Stimulated activated naive CD4-positive, alpha-beta T cell treated with Interleukin-2 at 50 U/mL for 16 hours (primary cell): ENCODE data around the gene A4GALT.
A peak's percentile ranks its signal among the peaks of the same experiment; 100 is the strongest.

Source experiments
- DNase-seq: peaks from one replicate; lab custom pipeline; 2025; lab: John Stamatoyannopoulos, UW

The A4GALT gene

GRCh38 chr22:42648368-42649245 lies 72.1 kb downstream of the A4GALT start:
- peak; percentile 31 for DNase-seq

GRCh38 chr22:42648017-42648367 lies 72.7 kb downstream of the A4GALT start:
- DNase-seq: no peak

GRCh38 chr22:42646569-42647525 lies 73.8 kb downstream of the A4GALT start:
- DNase-seq: no peak

DNA sequence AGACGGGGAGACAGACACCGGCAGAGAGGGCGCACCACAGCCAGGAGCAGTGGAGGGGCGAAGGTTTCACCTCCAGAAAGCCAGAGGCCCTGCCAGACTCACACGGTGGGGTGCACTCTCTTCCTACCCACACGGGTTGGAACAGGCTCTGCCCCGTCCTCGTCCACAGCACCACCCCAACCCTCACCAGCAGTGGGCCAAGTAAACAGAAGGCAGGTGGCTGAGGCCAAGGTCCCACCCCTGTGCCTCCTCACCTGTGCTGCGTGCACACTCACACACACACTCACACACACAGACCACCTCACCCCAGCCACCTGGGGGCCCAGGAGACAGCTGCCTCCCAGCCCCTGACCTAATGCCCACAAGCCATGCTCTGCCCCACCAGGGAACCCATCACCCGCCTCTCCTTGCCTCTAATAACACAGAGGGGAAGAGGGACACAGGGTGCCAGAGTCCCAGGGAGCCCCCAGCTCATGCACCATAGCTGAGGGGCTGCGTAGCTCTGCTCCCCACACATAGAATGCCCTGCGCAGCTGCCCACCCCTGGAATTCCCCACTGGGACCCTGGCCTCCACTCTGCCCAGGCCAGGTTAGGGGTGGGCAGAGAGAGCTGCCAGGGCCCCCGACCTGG lies 74.6 kb downstream of the A4GALT start:
- no peak for DNase-seq

DNA sequence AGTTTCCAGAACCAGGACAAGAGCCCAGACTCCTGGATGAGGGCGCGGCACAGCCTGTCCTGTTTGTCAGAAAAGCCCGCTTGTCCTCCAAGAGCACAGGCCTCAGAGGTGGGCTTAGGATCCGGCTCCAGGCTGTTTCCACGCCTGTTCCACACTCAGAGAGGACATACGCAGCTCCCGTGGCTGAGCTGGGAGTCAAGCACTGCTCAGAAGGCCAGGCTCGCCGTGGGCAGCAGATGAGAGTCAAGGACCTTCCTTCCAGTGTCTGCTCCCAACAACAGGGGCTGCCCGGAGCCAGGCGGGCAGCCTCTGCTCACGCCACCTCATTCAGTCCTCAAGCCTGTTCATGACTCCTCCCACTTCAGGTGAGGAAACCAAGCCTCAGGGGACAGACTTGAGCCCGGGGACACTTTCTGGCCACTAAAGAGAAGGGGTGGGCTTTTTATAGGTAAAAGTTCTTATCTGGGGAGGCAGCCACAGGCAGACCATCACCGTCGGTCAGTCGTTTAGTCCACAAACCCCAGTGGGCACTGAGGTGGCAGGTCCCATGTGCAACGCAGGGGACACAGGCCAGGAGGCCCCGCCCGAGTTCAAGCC lies 75.2 kb downstream of the A4GALT start:
- DNase-seq: no peak

DNA sequence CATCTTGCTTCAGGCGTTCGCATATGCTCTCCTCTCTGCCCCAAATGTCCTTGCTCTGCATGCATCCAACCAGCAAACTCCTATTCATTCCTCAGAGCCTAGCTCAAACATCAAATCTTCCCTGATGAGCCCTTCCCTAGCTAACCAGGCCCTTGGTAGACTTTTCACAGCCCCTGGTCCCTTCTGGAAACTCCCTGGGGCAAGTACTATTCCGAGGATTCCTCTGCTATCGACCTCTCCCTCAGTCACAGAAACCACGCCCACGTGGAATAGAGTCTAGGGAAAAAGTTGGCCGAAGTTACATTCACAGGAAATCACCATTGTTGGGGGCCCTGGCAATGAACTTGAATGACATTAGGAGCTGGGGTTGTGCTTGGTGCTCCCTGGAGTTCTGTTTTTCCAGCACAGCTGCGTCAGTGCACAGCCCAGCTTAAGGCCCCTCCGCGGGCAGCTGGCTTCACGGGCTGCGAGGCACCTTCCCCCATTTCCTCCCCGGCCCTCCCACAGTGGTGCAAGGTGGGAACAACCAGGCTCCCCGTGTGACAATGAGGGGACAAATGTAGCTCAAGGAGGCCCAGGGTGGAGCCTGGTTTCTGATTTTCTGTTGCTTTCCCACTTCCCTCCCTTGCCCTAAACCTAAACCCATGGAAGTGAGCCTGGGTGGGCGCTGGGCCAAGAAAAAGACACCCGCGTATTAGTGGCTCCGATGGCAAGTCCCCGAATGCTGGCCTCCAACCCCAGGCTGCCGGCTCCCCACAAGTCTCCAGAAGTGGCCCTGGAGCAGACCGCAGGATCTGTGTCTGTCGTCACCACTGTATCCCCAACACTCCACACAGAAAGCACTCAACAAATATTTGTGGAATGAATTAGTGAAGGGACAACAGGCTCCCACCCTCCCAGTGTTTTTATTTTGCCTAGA lies 76.0 kb downstream of the A4GALT start:
- DNase-seq: no peak

- DNase-seq: no peak
Observed at GRCh38 chr22:42643634-42644421, 76.8 kb downstream of the A4GALT start.

DNA sequence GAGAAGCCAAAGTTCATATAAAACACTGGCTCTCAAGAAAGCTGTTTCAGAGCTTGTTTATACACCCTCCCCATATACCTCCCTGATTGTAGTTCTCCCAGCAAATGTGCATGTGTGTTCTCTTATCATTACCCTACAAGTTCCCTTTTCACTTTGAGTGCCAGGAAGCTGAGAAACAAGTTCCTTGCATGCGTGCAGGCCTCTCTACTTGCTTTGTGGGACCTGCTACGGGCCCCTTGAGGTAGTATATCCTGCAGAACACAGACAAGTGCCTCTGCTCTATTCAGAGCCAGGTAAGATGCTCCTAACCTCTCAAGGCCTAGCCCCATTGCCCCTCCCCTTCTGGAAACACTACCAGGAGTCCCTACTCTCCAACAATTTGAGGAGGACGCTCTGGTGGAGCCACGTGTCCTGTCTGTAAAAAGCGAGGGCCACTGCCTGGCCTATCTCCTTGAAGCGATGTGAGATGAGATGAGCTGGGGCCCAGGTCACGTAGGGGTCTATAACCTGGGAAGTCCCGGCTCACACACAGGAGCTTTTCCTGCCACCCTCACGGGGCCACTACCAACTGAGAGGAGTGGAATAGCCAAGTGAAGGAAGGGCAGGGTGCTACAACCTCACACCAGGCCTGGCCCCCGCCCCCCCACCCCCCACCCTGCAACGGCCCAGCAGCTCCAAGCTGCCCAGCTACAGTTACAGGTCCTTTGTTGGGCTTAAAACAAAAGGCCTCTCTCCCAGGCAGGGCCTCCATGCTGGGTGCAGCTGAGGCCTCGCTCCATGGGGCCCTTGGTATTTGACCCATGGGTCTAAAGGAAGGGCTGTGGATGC lies 77.7 kb downstream of the A4GALT start:
- no peak for DNase-seq
